Stimulated activated naive CD4-positive, alpha-beta T cell (primary cell): Measurements from ENCODE around the gene ZPR1.
"Not testable (repeated sequence)": the region's sequence is repeated elsewhere in the genome, so short reads cannot be mapped to it uniquely, and the experiment has no call there.

Experiments used
- DNase-seq, 6 experiments: peaks; one replicate each; lab custom pipeline; 2025; lab: John Stamatoyannopoulos, UW

Gene ZPR1

DNA sequence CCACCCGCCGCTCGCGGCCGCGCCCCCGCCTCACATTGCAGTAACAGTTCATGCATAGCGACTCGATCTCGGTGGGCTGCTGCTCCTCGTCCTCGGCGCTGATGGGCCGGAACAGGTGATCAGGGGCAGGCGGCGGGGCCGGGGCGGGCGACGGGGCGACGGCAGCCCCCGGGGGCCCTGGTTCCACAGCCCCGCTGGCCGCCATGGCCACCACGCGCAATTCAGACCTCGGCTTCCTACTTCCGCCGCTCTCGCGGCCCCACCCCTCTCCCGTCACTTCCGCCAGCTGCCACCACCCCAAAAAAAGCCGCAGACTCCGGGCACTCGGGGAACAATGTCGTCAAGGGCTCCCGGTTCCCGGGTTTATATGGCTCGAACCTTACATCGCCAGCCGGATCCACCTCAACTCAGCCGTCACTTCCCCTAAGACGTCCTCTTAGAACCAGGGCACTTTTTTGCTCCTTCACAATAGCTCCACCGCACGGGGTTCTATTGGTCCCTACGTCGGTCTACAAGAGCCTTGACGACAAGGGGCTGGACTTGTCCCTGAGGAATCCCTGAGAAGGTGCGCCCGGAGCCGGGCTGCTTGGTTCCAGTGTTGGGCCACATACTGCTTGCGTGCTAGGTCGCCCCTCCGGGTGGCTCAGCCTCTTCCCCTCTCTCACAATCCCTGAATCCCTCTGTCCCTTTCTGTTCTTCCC, at the start of gene ZPR1:
Gene ZPR1, minus strand, starts transcription at position 238 of the 701 bp plus-strand sequence. Its CDS starts 33 bp downstream, at position 205.
- peak; percentile 73 to 89 (median 81) for DNase-seq

- DNase-seq: no peak
These were observed 48.8 kb upstream of the ZPR1 start for GRCh38 chr11:116836632-116836991.

- peak; percentile 64 to 83 (median 70) for DNase-seq
These were observed 48.2 kb upstream of the ZPR1 start for GRCh38 chr11:116835791-116836631.

GRCh38 chr11:116835042-116835772, 47.4 kb upstream of the ZPR1 start:
- peak in 1 of 6 experiments; percentile 50 for DNase-seq

DNA sequence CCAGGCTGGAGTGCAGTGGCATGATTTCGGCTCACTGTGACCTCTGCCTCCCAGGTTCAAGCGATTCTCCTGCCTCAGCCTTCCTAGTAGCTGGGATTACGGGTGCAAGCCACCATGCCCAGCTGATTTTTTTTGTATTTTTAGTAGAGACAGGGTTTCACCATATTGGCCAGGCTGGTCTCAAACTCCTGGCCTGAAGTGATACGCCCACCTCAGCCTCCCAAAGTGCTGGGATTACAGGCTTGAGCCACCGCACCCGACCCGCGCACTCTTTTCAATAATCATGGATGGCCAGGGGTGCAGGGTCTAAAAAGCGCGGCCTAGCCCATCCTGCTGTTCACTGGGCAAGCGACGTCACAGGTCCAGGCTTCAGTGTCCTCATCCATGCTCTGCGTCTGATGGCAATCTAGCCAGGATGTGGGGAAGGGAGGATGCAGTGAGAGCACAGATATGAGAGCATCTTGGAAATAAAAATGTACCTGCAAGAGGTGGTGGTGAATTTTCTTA, 46.8 kb upstream of the ZPR1 start:
- DNase-seq: not testable (repeated sequence)

DNA sequence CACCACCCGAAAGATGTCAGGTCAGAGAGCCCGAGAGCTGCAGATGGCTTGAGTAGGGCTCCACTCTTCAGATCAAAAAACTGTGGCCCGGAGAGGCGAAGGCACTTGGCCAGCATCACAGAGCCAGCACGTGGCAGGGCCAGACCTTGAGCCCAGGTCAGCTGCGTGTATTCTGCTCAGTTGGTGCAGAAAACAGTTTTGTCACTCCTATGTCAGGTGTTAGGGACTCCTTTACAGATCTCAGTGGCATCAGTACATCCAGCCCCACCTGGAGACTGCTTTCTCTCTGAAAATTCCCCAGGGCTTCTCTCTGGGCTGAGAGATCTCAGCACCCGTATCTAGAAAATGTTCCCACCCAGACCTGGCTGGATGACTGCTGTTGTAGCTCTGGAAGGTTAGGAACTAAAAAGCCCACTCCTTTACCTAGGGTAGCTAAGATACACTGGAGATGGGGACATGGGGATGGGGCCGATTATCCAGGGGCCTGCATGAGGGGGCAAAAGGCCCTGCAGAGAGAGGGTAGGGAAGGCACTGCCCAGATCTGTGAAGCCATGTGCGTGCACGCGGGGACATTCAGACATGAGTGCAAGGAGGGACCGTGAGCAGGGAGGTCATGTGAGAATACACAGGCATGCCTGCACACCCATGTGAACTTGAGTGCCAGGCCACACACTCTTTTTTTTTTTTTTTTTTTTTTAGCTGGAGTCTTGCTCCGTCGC, 46.2 kb upstream of the ZPR1 start:
- no peak for DNase-seq

DNA sequence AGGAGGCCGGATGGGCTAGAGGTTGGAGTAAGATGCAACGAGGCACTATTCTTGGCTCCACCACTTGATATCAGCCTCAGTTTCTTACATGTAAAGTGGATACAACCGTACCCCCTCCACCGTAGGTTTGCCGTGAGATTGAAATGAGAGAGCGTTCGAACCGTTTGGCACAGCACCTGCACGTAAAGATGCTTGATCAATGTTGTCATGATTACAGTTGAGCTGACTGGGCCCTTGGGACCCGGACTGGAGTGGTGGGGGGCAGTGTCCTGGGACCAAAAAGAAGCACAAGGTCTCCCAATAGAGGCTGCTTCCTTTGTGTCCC, 45.6 kb upstream of the ZPR1 start:
- DNase-seq: no peak

DNA sequence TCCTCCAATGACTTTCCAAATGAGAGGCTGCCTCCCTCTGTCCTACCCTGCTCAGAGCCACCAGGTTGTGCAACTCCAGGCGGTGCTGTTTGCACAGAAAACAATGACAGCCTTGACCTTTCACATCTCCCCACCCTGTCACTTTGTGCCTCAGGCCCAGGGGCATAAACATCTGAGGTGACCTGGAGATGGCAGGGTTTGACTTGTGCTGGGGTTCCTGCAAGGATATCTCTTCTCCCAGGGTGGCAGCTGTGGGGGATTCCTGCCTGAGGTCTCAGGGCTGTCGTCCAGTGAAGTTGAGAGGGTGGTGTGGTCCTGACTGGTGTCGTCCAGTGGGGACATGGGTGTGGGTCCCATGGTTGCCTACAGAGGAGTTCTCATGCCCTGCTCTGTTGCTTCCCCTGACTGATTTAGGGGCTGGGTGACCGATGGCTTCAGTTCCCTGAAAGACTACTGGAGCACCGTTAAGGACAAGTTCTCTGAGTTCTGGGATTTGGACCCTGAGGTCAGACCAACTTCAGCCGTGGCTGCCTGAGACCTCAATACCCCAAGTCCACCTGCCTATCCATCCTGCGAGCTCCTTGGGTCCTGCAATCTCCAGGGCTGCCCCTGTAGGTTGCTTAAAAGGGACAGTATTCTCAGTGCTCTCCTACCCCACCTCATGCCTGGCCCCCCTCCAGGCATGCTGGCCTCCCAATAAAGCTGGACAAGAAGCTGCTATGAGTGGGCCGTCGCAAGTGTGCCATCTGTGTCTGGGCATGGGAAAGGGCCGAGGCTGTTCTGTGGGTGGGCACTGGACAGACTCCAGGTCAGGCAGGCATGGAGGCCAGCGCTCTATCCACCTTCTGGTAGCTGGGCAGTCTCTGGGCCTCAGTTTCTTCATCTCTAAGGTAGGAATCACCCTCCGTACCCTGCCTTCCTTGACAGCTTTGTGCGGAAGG, 44.8 kb upstream of the ZPR1 start:
- no peak for DNase-seq

DNA sequence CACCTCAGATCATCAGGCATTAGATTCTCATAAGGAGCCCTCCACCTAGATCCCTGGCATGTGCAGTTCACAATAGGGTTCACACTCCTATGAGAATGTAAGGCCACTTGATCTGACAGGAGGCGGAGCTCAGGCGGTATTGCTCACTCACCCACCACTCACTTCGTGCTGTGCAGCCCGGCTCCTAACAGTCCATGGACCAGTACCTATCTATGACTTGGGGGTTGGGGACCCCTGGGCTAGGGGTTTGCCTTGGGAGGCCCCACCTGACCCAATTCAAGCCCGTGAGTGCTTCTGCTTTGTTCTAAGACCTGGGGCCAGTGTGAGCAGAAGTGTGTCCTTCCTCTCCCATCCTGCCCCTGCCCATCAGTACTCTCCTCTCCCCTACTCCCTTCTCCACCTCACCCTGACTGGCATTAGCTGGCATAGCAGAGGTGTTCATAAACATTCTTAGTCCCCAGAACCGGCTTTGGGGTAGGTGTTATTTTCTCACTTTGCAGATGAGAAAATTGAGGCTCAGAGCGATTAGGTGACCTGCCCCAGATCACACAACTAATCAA, 44.0 kb upstream of the ZPR1 start:
- no peak for DNase-seq

DNA sequence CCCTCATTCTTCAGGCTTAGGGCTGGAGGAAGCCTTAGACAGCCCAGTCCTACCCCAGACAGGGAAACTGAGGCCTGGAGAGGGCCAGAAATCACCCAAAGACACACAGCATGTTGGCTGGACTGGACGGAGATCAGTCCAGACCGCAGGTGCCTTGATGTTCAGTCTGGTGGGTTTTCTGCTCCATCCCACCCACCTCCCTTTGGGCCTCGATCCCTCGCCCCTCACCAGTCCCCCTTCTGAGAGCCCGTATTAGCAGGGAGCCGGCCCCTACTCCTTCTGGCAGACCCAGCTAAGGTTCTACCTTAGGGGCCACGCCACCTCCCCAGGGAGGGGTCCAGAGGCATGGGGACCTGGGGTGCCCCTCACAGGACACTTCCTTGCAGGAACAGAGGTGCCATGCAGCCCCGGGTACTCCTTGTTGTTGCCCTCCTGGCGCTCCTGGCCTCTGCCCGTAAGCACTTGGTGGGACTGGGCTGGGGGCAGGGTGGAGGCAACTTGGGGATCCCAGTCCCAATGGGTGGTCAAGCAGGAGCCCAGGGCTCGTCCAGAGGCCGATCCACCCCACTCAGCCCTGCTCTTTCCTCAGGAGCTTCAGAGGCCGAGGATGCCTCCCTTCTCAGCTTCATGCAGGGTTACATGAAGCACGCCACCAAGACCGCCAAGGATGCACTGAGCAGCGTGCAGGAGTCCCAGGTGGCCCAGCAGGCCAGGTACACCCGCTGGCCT, 42.5 kb upstream of the ZPR1 start:
- DNase-seq: no peak

DNA sequence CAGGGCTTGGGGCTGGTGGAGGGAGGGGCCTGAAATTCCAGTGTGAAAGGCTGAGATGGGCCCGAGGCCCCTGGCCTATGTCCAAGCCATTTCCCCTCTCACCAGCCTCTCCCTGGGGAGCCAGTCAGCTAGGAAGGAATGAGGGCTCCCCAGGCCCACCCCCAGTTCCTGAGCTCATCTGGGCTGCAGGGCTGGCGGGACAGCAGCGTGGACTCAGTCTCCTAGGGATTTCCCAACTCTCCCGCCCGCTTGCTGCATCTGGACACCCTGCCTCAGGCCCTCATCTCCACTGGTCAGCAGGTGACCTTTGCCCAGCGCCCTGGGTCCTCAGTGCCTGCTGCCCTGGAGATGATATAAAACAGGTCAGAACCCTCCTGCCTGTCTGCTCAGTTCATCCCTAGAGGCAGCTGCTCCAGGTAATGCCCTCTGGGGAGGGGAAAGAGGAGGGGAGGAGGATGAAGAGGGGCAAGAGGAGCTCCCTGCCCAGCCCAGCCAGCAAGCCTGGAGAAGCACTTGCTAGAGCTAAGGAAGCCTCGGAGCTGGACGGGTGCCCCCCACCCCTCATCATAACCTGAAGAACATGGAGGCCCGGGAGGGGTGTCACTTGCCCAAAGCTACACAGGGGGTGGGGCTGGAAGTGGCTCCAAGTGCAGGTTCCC, 41.8 kb upstream of the ZPR1 start, which contains the start of gene APOC3:
Gene APOC3, plus strand, starts transcription at position 383 of the 659 bp plus-strand sequence. CDS start 676 bp downstream, outside the sequence.
- no peak for DNase-seq

DNA sequence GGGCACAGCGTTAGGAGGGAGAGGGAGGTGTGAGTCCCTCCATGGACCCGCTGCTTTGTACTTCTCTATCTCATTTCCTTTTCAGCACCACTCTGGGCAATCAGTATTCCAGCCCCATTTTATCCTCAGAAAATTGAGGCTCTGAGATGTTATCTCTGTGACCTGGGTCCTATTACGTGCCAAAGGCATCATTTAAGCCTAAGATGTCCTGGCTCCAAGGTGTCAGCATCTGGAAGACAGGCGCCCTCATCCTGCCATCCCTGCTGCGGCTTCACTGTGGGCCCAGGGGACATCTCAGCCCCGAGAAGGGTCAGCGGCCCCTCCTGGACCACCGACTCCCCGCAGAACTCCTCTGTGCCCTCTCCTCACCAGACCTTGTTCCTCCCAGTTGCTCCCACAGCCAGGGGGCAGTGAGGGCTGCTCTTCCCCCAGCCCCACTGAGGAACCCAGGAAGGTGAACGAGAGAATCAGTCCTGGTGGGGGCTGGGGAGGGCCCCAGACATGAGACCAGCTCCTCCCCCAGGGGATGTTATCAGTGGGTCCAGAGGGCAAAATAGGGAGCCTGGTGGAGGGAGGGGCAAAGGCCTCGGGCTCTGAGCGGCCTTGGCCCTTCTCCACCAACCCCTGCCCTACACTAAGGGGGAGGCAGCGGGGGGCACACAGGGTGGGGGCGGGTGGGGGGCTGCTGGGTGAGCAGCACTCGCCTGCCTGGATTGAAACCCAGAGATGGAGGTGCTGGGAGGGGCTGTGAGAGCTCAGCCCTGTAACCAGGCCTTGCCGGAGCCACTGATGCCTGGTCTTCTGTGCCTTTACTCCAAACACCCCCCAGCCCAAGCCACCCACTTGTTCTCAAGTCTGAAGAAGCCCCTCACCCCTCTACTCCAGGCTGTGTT, 41.1 kb upstream of the ZPR1 start:
- no peak for DNase-seq

- DNase-seq: no peak
These were observed 39.6 kb upstream of the ZPR1 start for GRCh38 chr11:116827461-116827860.

GRCh38 chr11:116826751-116827431, 39.1 kb upstream of the ZPR1 start:
- no peak for DNase-seq

GRCh38 chr11:116825854-116826750, 38.3 kb upstream of the ZPR1 start:
- DNase-seq: no peak

- DNase-seq: no peak
These were observed 37.6 kb upstream of the ZPR1 start for GRCh38 chr11:116825434-116825833.
